H1 (cell line): ENCODE results near the gene CFLAR. TPM values are rescaled to one million over a fixed set of nuclear protein-coding genes. Genes with fewer than 3 reads are reported as not detected.

Experiments
- CTCF ChIA-PET: fragments of 300-600 bp; sonication (Branson Sonifier 250); formaldehyde crosslinking; loops from one replicate; lab custom pipeline; 2021; ENCODE audit not compliant: partially characterized antibody; lab: Charles Lee
- POLR2A ChIA-PET: fragments of 300-600 bp; sonication (Branson Sonifier 250); formaldehyde crosslinking; loops from one replicate; lab custom pipeline; 2021; ENCODE audit warnings: inconsistent platforms; ENCODE audit not compliant: partially characterized antibody; lab: Charles Lee
- DNase-seq, 2 experiments: peaks; one replicate each; pipeline versions ENCODE4 v3.0.0 to v3.0.0-alpha.2; 2010 to 2022; ENCODE audit warnings: low spot score in 2 of 2, low read depth in 1 of 2, mixed read lengths in 1 of 2
- FAIRE-seq: peaks from 2 replicates; lab custom pipeline; 2011; peaks lifted over from hg19 to GRCh38; lab: Jason Lieb, UNC
- H2AFZ ChIP-seq: 2 replicates; pipeline ENCODE4 v1.8.1; 2012; ENCODE audit warnings: low read length, inconsistent platforms
- H2AK5ac ChIP-seq: 2 replicates; pipeline ENCODE4 v1.6.1; 2013; ENCODE audit warnings: low read depth, low read length
- H2BK120ac ChIP-seq: replicated peaks from 2 replicates; pipeline ENCODE3; 2013; ENCODE audit warnings: low read depth, low read length, inconsistent platforms
- H2BK12ac ChIP-seq: 2 replicates; pipeline ENCODE4 v1.6.1; 2013; ENCODE audit warnings: low read depth, low read length
- H2BK15ac ChIP-seq: 2 replicates; pipeline ENCODE4 v1.6.1; 2013; ENCODE audit warnings: low read length
- H2BK20ac ChIP-seq: 2 replicates; pipeline ENCODE4 v1.6.1; 2013; ENCODE audit warnings: low read length
- H2BK5ac ChIP-seq: 2 replicates; pipeline ENCODE4 v1.6.1; 2013; ENCODE audit warnings: low read depth, low read length
- H3K14ac ChIP-seq: 2 replicates; pipeline ENCODE4 v1.6.1; 2013; ENCODE audit warnings: inconsistent platforms; ENCODE audit not compliant: insufficient read length
- H3K18ac ChIP-seq: 2 replicates; pipeline ENCODE4 v1.6.1; 2013; ENCODE audit warnings: low read length; ENCODE audit errors: extremely low read depth
- H3K23ac ChIP-seq: 2 replicates; pipeline ENCODE4 v1.6.1; 2013; ENCODE audit warnings: inconsistent platforms; ENCODE audit not compliant: insufficient read length
- H3K23me2 ChIP-seq: 2 replicates; pipeline ENCODE4 v1.6.1; 2013; ENCODE audit warnings: low read depth, low read length
- H3K27ac ChIP-seq: 2 replicates; pipeline ENCODE4 v1.6.1; 2011; ENCODE audit warnings: low read depth, low read length, inconsistent platforms
- H3K27me3 ChIP-seq, 4 experiments: replicated peaks in 1 of 4; 1 replicate in 1 of 4; 2 replicates in 3 of 4; pipeline versions ENCODE4 v1.6.1 to v1.8.1; 2011 to 2013; ENCODE audit warnings: low read length in 3 of 4, mild to moderate bottlenecking in 3 of 4, inconsistent platforms in 2 of 4, mixed read lengths in 2 of 4, moderate library complexity in 1 of 4; ENCODE audit not compliant: control insufficient read depth in 3 of 4, insufficient read depth in 3 of 4; ENCODE audit errors: extremely low read depth in 1 of 4
- H3K36me3 ChIP-seq, 4 experiments: 2 replicates each; pipeline versions ENCODE4 v1.6.1 to v1.8.1; 2011 to 2013; ENCODE audit warnings: mild to moderate bottlenecking in 4 of 4, low read length in 3 of 4, moderate library complexity in 2 of 4, control low read depth in 1 of 4, inconsistent platforms in 1 of 4; ENCODE audit not compliant: insufficient read depth in 4 of 4, control insufficient read depth in 2 of 4
- H3K4ac ChIP-seq: replicated peaks from 2 replicates; pipeline ENCODE3; 2013; ENCODE audit warnings: low read length, low read depth, mixed read lengths, inconsistent platforms; ENCODE audit not compliant: insufficient read length
- H3K4me1 ChIP-seq, 4 experiments: replicated peaks in 1 of 4; 1 replicate in 1 of 4; 2 replicates in 3 of 4; pipeline versions ENCODE4 v1.6.1 to v1.8.1; 2011 to 2013; ENCODE audit warnings: low read length in 3 of 4, inconsistent platforms in 2 of 4, mixed read lengths in 1 of 4; ENCODE audit not compliant: insufficient read depth in 4 of 4, control insufficient read depth in 3 of 4
- H3K4me2 ChIP-seq, 2 experiments: 2 replicates each; pipeline versions ENCODE4 v1.6.1 to v1.8.1; 2011 to 2013; ENCODE audit warnings: low read depth in 2 of 2, low read length in 2 of 2, control low read depth in 1 of 2, inconsistent platforms in 1 of 2, mild to moderate bottlenecking in 1 of 2; ENCODE audit not compliant: insufficient read depth in 1 of 2
- H3K4me3 ChIP-seq, 4 experiments: fragments of 200-600, 300-600 bp in 1 of 4; sonication (generic), shearing (Covaris generic), sonication (Bioruptor Twin) in 1 of 4; 2 replicates each; pipeline versions ENCODE4 v1.5.1 to v1.8.1; 2011 to 2016; ENCODE audit warnings: low read length in 4 of 4, low read depth in 3 of 4, control low read depth in 2 of 4, inconsistent platforms in 2 of 4, mild to moderate bottlenecking in 2 of 4, mixed read lengths in 1 of 4, moderate library complexity in 1 of 4; ENCODE audit not compliant: insufficient read depth in 2 of 4; ENCODE audit errors: extremely low read depth in 1 of 4
- H3K56ac ChIP-seq: replicated peaks from 2 replicates; pipeline ENCODE3; 2013; ENCODE audit warnings: low read depth, mild to moderate bottlenecking, mixed read lengths, low read length, inconsistent platforms; ENCODE audit not compliant: insufficient read length
- H3K79me1 ChIP-seq: 2 replicates; pipeline ENCODE4 v1.6.1; 2013; ENCODE audit warnings: low read depth, low read length, control low read depth
- H3K79me2 ChIP-seq, 2 experiments: 2 replicates each; pipeline versions ENCODE4 v1.6.1 to v1.8.1; 2012 to 2013; ENCODE audit warnings: low read length in 2 of 2, mild to moderate bottlenecking in 2 of 2, inconsistent platforms in 1 of 2; ENCODE audit not compliant: insufficient read depth in 2 of 2, control insufficient read depth in 1 of 2
- H3K9ac ChIP-seq, 4 experiments: replicated peaks in 1 of 4; 1 replicate in 1 of 4; 2 replicates in 3 of 4; pipeline versions ENCODE4 v1.6.1 to v1.8.1; 2011 to 2013; ENCODE audit warnings: low read depth in 3 of 4, low read length in 3 of 4, control low read depth in 2 of 4, mild to moderate bottlenecking in 2 of 4, moderate library complexity in 2 of 4, inconsistent platforms in 1 of 4; ENCODE audit errors: extremely low read depth in 1 of 4
- H3K9me3 ChIP-seq, 2 experiments: 2 replicates each; pipeline versions ENCODE4 v1.6.1 to v1.8.1; 2012 to 2013; ENCODE audit warnings: mild to moderate bottlenecking in 2 of 2, moderate library complexity in 2 of 2, control low read depth in 1 of 2, inconsistent platforms in 1 of 2, low read depth in 1 of 2, low read length in 1 of 2, mixed read lengths in 1 of 2; ENCODE audit not compliant: insufficient read depth in 2 of 2
- H4K20me1 ChIP-seq, 2 experiments: replicated peaks in 1 of 2; 2 replicates each; pipeline versions ENCODE3 to v1.8.1; 2011 to 2013; ENCODE audit warnings: inconsistent platforms in 2 of 2, low read length in 2 of 2, mild to moderate bottlenecking in 1 of 2; ENCODE audit not compliant: insufficient read depth in 2 of 2, control insufficient read depth in 1 of 2
- H4K5ac ChIP-seq: 2 replicates; pipeline ENCODE4 v1.6.1; 2013; ENCODE audit warnings: low read length, low read depth, mixed read lengths, inconsistent platforms; ENCODE audit not compliant: insufficient read length
- H4K8ac ChIP-seq: 2 replicates; pipeline ENCODE4 v1.8.0; 2013; ENCODE audit warnings: mild to moderate bottlenecking, moderate library complexity, low read length, inconsistent platforms; ENCODE audit not compliant: insufficient read depth; ENCODE audit errors: extremely low read depth
- H4K91ac ChIP-seq: replicated peaks from 2 replicates; pipeline ENCODE3; 2013; ENCODE audit warnings: low read length, mixed read lengths, inconsistent platforms; ENCODE audit not compliant: insufficient read length
- BRCA1 ChIP-seq: IDR thresholded peaks from 2 replicates; pipeline ENCODE4 v1.6.1; 2012; ENCODE audit warnings: low read depth, low read length, improper control_type of control experiment
- CHD2 ChIP-seq: IDR thresholded peaks from 2 replicates; pipeline ENCODE4 v1.6.1; 2012; ENCODE audit warnings: low read length, improper control_type of control experiment
- EGR1 ChIP-seq: IDR thresholded peaks from 2 replicates; pipeline ENCODE4 v1.6.1; 2011; ENCODE audit warnings: low read depth, low read length, borderline replicate concordance
- EZH2 ChIP-seq: fragments of 200-600 bp; sonication (generic); IDR thresholded peaks from 2 replicates; pipeline ENCODE4 v1.7.1; 2012; ENCODE audit warnings: low read depth, mild to moderate bottlenecking, moderate library complexity, low read length, inconsistent platforms; ENCODE audit not compliant: severe bottlenecking
- JUN ChIP-seq: IDR thresholded peaks from 2 replicates; pipeline ENCODE4 v1.6.1; 2011; ENCODE audit warnings: low read depth, mild to moderate bottlenecking, improper control_type of control experiment, low read length
- MAFK ChIP-seq: IDR thresholded peaks from 2 replicates; pipeline ENCODE4 v1.6.1; 2012; ENCODE audit warnings: low read depth, mild to moderate bottlenecking, improper control_type of control experiment, low read length
- POLR2A ChIP-seq, 2 experiments: IDR thresholded peaks; 1 replicate in 1 of 2; 2 replicates in 1 of 2; pipeline ENCODE4 v1.6.1; 2011; ENCODE audit warnings: low read depth in 2 of 2, low read length in 2 of 2, mild to moderate bottlenecking in 2 of 2; ENCODE audit errors: control extremely low read depth in 1 of 2
- POU5F1 ChIP-seq: IDR thresholded peaks from 2 replicates; pipeline ENCODE4 v1.6.1; 2011; ENCODE audit warnings: low read depth, mild to moderate bottlenecking, low read length, moderate library complexity
- RAD21 ChIP-seq, 2 experiments: IDR thresholded peaks in 1 of 2; conservative IDR thresholded peaks in 1 of 2; 2 replicates each; pipeline ENCODE4 v1.6.1; 2011; ENCODE audit warnings: low read depth in 2 of 2, low read length in 2 of 2, improper control_type of control experiment in 1 of 2, inconsistent platforms in 1 of 2, mild to moderate bottlenecking in 1 of 2, moderate library complexity in 1 of 2
- RNF2 ChIP-seq: fragments of 200-900, 300-1000 bp; sonication (generic); IDR thresholded peaks from 2 replicates; pipeline ENCODE4 v1.7.1; 2016; ENCODE audit warnings: borderline replicate concordance, low read depth, mild to moderate bottlenecking, antibody characterized with exemption, low read length; ENCODE audit not compliant: poor library complexity, severe bottlenecking; ENCODE audit errors: missing control alignments
- SP1 ChIP-seq: IDR thresholded peaks from 2 replicates; pipeline ENCODE4 v1.6.1; 2011; ENCODE audit warnings: low read depth, low read length
- SUZ12 ChIP-seq: fragments of 200-600 bp; sonication (generic); IDR thresholded peaks from 2 replicates; pipeline ENCODE4 v1.6.1; 2012; ENCODE audit warnings: mild to moderate bottlenecking, inconsistent platforms, low read length, moderate library complexity, mixed read lengths
- TBP ChIP-seq: IDR thresholded peaks from 2 replicates; pipeline ENCODE4 v1.6.1; 2011; ENCODE audit warnings: low read depth, low read length, improper control_type of control experiment
- YY1 ChIP-seq: IDR thresholded peaks from 2 replicates; pipeline ENCODE4 v1.6.1; 2011; ENCODE audit warnings: low read depth, mild to moderate bottlenecking, low read length
- WGBS, 2 experiments: shearing (Covaris generic) in 1 of 2; methylation state at CpG; one replicate each; pipeline versions ENCODE4 v1.1.6 to v1.1.7; 2013 to 2015; ENCODE audit warnings: low lambda C conversion rate in 2 of 2, mixed read lengths in 2 of 2, inconsistent platforms in 1 of 2, low coverage in 1 of 2, missing lambda C conversion rate in 1 of 2; ENCODE audit not compliant: insufficient replicate concordance in 2 of 2, insufficient coverage in 1 of 2, insufficient read length in 1 of 2; ENCODE audit errors: extremely low coverage in 1 of 2, missing lambda C conversion rate in 1 of 2; 5-methylcytosine and 5-hydroxymethylcytosine counted together
- polyA plus RNA-seq, 7 experiments: library from polyadenylated mRNA; depleted of rRNA in 3 of 7; stranded (reverse) in 5 of 7; unstranded in 2 of 7; fragments of >200 nt in 5 of 7; fragments of 200-250 nt in 2 of 7; gene quantifications; 1 replicate in 5 of 7; 2 replicates in 1 of 7; 4 replicates in 1 of 7; pipeline versions ENCODE4 v1.2.1 to v1.2.3, GENCODE V29; 2011 to 2013; ENCODE audit warnings: missing spikeins in 2 of 7, mixed read lengths in 2 of 7
- total RNA-seq: library from RNA; stranded (reverse); fragmentation: NEBNext Ultra II Directional; extraction: Animal tissue kit (Norgen Biotek cat#: 25700); gene quantifications from 2 replicates; pipeline ENCODE4 v1.2.1, GENCODE V29; 2021
- TF ChIP-seq, protein P1 (sequence below): IDR thresholded peaks from 2 replicates; pipeline ENCODE4 v1.6.1; 2011; ENCODE audit warnings: low read depth, mild to moderate bottlenecking, low read length; ENCODE audit not compliant: insufficient read depth

The CFLAR gene
- total and polyA plus RNA-seq, 2 of the 8 experiments (the other 6 are each of a cell fraction or from before 2014, with no cell fraction given), result 1.1 to 3.9 TPM

DNA sequence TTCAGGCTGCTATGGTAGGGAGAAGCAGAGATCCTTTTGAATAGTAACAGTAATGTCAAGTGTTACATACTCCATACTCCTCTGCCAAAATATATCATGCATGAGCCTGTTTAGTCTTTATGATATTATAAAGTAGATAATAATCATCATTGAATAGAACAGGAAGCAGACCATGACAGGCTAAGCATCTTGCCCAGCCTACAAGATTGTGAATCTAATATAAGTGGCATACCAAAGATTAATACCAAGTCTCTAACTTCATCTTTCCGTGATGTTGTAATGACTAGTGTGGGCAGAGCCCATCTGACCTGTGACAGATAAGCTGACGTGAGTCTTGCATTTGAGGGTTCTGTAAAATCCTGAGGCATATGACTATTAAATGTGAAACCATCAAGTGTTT is 31.1 kb upstream of the CFLAR start:
- no peak overlapping the region for H3K27ac ChIP-seq
- TF ChIP-seq SP1, result no peak
- TF ChIP-seq JUN, result no peak
- TF ChIP-seq BRCA1, result no peak
- no peak for TF ChIP-seq MAFK
- no peak for TF ChIP-seq EGR1
- TF ChIP-seq EZH2, result no peak
- TF ChIP-seq POLR2A (IDR thresholded peaks at IDR 0.05; ENCODE audit: control extremely low read depth in 1 of 2, low read depth in 2 of 2, low read length in 2 of 2), result no peak
- no peak for TF ChIP-seq SUZ12
- no peak for TF ChIP-seq POU5F1
- TF ChIP-seq RNF2, result no peak
- TF ChIP-seq, protein P1, sequence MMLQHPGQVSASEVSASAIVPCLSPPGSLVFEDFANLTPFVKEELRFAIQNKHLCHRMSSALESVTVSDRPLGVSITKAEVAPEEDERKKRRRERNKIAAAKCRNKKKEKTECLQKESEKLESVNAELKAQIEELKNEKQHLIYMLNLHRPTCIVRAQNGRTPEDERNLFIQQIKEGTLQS, result no peak
- no peak for TF ChIP-seq CHD2
- TF ChIP-seq YY1, result no peak
- TF ChIP-seq RAD21 (IDR thresholded peaks at IDR 0.05 in 1 of 2, conservative IDR thresholded peaks at IDR 0.05 in 1 of 2; ENCODE audit: low read depth in 2 of 2, low read length in 2 of 2), result no peak
- no peak for TF ChIP-seq TBP

More for the DNA sequence above, 31.1 kb upstream of the CFLAR start:
- Histone ChIP-seq H3K23ac (no peak overlapping the region), H3K9ac (no peak overlapping the region), H2BK12ac (no peak overlapping the region), H3K79me2 (no peaks in the 10 kb centered on the region), H3K18ac (no peak overlapping the region), H4K20me1 (no peaks in the 10 kb centered on the region), H2BK20ac (no peak overlapping the region), H4K5ac (no peak overlapping the region), H2BK15ac (no peak overlapping the region), H4K8ac (no peak overlapping the region), H4K91ac (no peak overlapping the region), H3K9me3 (no peaks in the 10 kb centered on the region), H3K4ac (no peak overlapping the region), H3K4me3 (no peak overlapping the region), H2AFZ (no peak overlapping the region), H2BK5ac (no peak overlapping the region), H3K14ac (no peak overlapping the region), H2AK5ac (no peak overlapping the region), H3K36me3 (peaks cover 0 to 3% (median 0%) of the 10 kb centered on the region in 4 experiments; a peak in 1 of 8 replicates), H3K27me3 (no peaks in the 10 kb centered on the region), H3K4me1 (no peaks in the 10 kb centered on the region), H2BK120ac (no peak overlapping the region), H3K4me2 (no peak overlapping the region), H3K79me1 (no peaks in the 10 kb centered on the region), H3K56ac (no peak overlapping the region), H3K23me2 (no peaks in the 10 kb centered on the region)
- no peak for FAIRE-seq
- WGBS, 2 experiments, result 94% methylated on average over 2 of the region's 2 CpGs; no CpG with 5 or more reads in 1 of the 2 experiments
- ChIA-PET CTCF (interaction anchor here (0.6 to 1.0 kb wide), 3 partner anchors 14 to 74 kb away, joined by 3 to 6 read pairs (median 3); no protein-coding TSS in a partner anchor), POLR2A (no interaction called here)
- DNase-seq, result no peak
